ENCODE results near the gene COPS7A. TPM values are rescaled to one million over a fixed set of nuclear protein-coding genes. Genes with fewer than 3 reads are reported as not detected.
A peak's percentile ranks its signal among the peaks of the same experiment; 100 is the strongest.

COPS7A gene
- total and polyA plus RNA-seq, 10 donors: 29.6 to 61.9 (median 46.4) TPM

- Histone ChIP-seq H3K9me3 (no peaks in the 10 kb centered on the region), H3K27me3 (replicated peaks in 1 of 7) (peaks cover 0 to 86% (median 26%) of the 10 kb centered on the region in 7 donors), H3K4me1 (peaks cover 9 to 94% (median 73%) of the 10 kb centered on the region in 6 donors), H3K27ac (no peak overlapping the region), H3K4me3 (peak overlapping the region in 3 of 8 donors; percentile 59 to 80 (median 75)), H3K36me3 (peaks cover 0 to 21% (median 0%) of the 10 kb centered on the region in 6 donors)
- intact Hi-C loops (cut with DNase I; ENCODE audit: low total_unique reads): no loop called here
- TF ChIP-seq POLR2A (IDR thresholded peaks at IDR 0.05): no peak
- DNase-seq: no peak
- 72 to 92% (median 75%) methylated on average over 4 to 6 of the region's 6 CpGs for WGBS, 5 donors
Observed at GRCh38 chr12:6768990-6769389, 45.1 kb downstream of the COPS7A start.

GRCh38 chr12:6769666-6770065 is 45.8 kb downstream of the COPS7A start:
- Histone ChIP-seq H3K36me3 (peaks cover 0 to 21% (median 0%) of the 10 kb centered on the region in 6 donors), H3K9me3 (no peaks in the 10 kb centered on the region), H3K4me1 (peaks cover 7 to 94% (median 69%) of the 10 kb centered on the region in 6 donors), H3K4me3 (no peak overlapping the region), H3K27ac (no peak overlapping the region), H3K27me3 (replicated peaks in 1 of 7) (peaks cover 0 to 86% (median 30%) of the 10 kb centered on the region in 7 donors)
- 37 to 81% (median 64%) methylated on average over 4 of the region's 4 CpGs for WGBS, 5 donors
- intact Hi-C loops (cut with DNase I; ENCODE audit: low total_unique reads): no loop called here
- no peak for TF ChIP-seq CTCF (IDR thresholded peaks at IDR 0.05 in 8 of 11, conservative IDR thresholded peaks at IDR 0.05 in 3 of 11)
- no peak for TF ChIP-seq POLR2A (IDR thresholded peaks at IDR 0.05)
- no peak for TF ChIP-seq POLR2AphosphoS5 (IDR thresholded peaks at IDR 0.05)
- DNase-seq: no peak

- DNase-seq: no peak
- TF ChIP-seq CTCF (IDR thresholded peaks at IDR 0.05 in 8 of 11, conservative IDR thresholded peaks at IDR 0.05 in 3 of 11): no peak
- no peak for TF ChIP-seq POLR2A (IDR thresholded peaks at IDR 0.05)
- TF ChIP-seq POLR2AphosphoS5 (IDR thresholded peaks at IDR 0.05): no peak
- peak overlapping the region in 2 of 8 donors; percentile 80 to 84 for H3K27ac ChIP-seq
- intact Hi-C loops (cut with DNase I; ENCODE audit: low total_unique reads): no loop called here
- peaks cover 4 to 94% (median 64%) of the 10 kb centered on the region in 6 donors for H3K4me1 ChIP-seq
- peaks cover 0 to 21% (median 0%) of the 10 kb centered on the region in 6 donors for H3K36me3 ChIP-seq
- H3K9me3 ChIP-seq: no peaks in the 10 kb centered on the region
- H3K27me3 ChIP-seq (replicated peaks in 1 of 7): peaks cover 0 to 86% (median 28%) of the 10 kb centered on the region in 7 donors
- no peak overlapping the region for H3K4me3 ChIP-seq
- WGBS, 5 donors: 82 to 89% (median 84%) methylated on average over 12 of the region's 12 CpGs
Observed at GRCh38 chr12:6770094-6770493, 46.2 kb downstream of the COPS7A start.

- no peak for DNase-seq
- Histone ChIP-seq H3K4me1 (peaks cover 4 to 94% (median 59%) of the 10 kb centered on the region in 6 donors), H3K27me3 (replicated peaks in 1 of 7) (peaks cover 0 to 86% (median 24%) of the 10 kb centered on the region in 7 donors), H3K9me3 (no peaks in the 10 kb centered on the region), H3K36me3 (peaks cover 0 to 21% (median 0%) of the 10 kb centered on the region in 6 donors), H3K4me3 (no peak overlapping the region), H3K27ac (peak overlapping the region in 4 of 8 donors; percentile 37 to 84 (median 62))
- intact Hi-C loops (cut with DNase I; ENCODE audit: low total_unique reads): no loop called here
- TF ChIP-seq POLR2AphosphoS5 (IDR thresholded peaks at IDR 0.05) (no peak), CTCF (IDR thresholded peaks at IDR 0.05 in 8 of 11, conservative IDR thresholded peaks at IDR 0.05 in 3 of 11) (no peak), POLR2A (IDR thresholded peaks at IDR 0.05) (no peak)
- 88 to 95% (median 93%) methylated on average over 10 of the region's 10 CpGs for WGBS, 5 donors
Observed at GRCh38 chr12:6770600-6770999, 46.8 kb downstream of the COPS7A start.

Measured in spleen (tissue), 11 donors.